Right ventricle myocardium superior (tissue), 1 donor: ENCODE data around the gene SLC1A2. TPM values are rescaled to one million over a fixed set of nuclear protein-coding genes. Genes with fewer than 3 reads are reported as not detected.

Experiments used
- ATAC-seq: fragments of 200-7000 bp; cut with Tn5 transposase; one replicate; pipeline ENCODE4 v1.9.1; 2020; ENCODE audit warnings: mild to moderate bottlenecking; ENCODE audit not compliant: poor library complexity
- DNase-seq: peaks from one replicate; pipeline ENCODE4 v3.0.0-alpha.2; 2020
- intact Hi-C: fragments of 100-400 bp; cut with DNase I; formaldehyde crosslinking; loops from one replicate; pipeline ENCODE4 v1.11.2; 2022
- total RNA-seq: library from RNA; stranded (reverse); fragmentation: NEBNext Ultra II Directional; extraction: Animal tissue kit (Norgen Biotek cat#: 25700); gene quantifications from one replicate; pipeline ENCODE4 v1.2.1, GENCODE V29; 2021
- donor health status: DM: no; HTN: yes; CAD: no; lungs with severe emphysema.

The SLC1A2 gene
- total RNA-seq, 1 donor from 2014 or later = 2.0 TPM

- intact Hi-C loops = no loop called here
- ATAC-seq = no peak
- no peak for DNase-seq
Measured at GRCh38 chr11:35338921-35339320, 80.4 kb downstream of the SLC1A2 start.

GRCh38 chr11:35337914-35338305 lies 81.4 kb downstream of the SLC1A2 start:
- ATAC-seq (no peak), DNase-seq (no peak)
- intact Hi-C loops = no loop called here

GRCh38 chr11:35337136-35337913 lies 82.0 kb downstream of the SLC1A2 start:
- no peak for ATAC-seq
- intact Hi-C loops = no loop called here
- no peak for DNase-seq

GRCh38 chr11:35336726-35337125 lies 82.6 kb downstream of the SLC1A2 start:
- DNase-seq = no peak
- intact Hi-C loops = no loop called here
- ATAC-seq = no peak

- intact Hi-C loops = no loop called here
- ATAC-seq (peak; percentile 52), DNase-seq (no peak)
Measured at GRCh38 chr11:35335226-35335625, 84.1 kb downstream of the SLC1A2 start.

- no peak for DNase-seq
- no peak for ATAC-seq
- intact Hi-C loops = no loop called here
Measured at GRCh38 chr11:35334385-35335090, 84.8 kb downstream of the SLC1A2 start.

GRCh38 chr11:35332524-35332923 lies 86.8 kb downstream of the SLC1A2 start:
- ATAC-seq = no peak
- intact Hi-C loops = no loop called here
- no peak for DNase-seq

GRCh38 chr11:35330931-35331330 lies 88.4 kb downstream of the SLC1A2 start:
- DNase-seq (no peak), ATAC-seq (peak; percentile 10)
- intact Hi-C loops = no loop called here

GRCh38 chr11:35330156-35330889 lies 89.0 kb downstream of the SLC1A2 start:
- ATAC-seq = no peak
- intact Hi-C loops = no loop called here
- no peak for DNase-seq

- no peak for ATAC-seq
- intact Hi-C loops = no loop called here
- DNase-seq = no peak
Measured at GRCh38 chr11:35327829-35328228, 91.5 kb downstream of the SLC1A2 start.

- ATAC-seq = no peak
- intact Hi-C loops = no loop called here
- no peak for DNase-seq
Measured at GRCh38 chr11:35326266-35326879, 93.0 kb downstream of the SLC1A2 start.

- intact Hi-C loops = no loop called here
- no peak for ATAC-seq
- DNase-seq = no peak
Measured at GRCh38 chr11:35324981-35325380, 94.4 kb downstream of the SLC1A2 start.

- ATAC-seq (no peak), DNase-seq (no peak)
- intact Hi-C loops = no loop called here
Measured at GRCh38 chr11:35324183-35324886, 95.0 kb downstream of the SLC1A2 start.

GRCh38 chr11:35323076-35323868 lies 96.1 kb downstream of the SLC1A2 start:
- ATAC-seq (no peak), DNase-seq (no peak)
- intact Hi-C loops = no loop called here

GRCh38 chr11:35322318-35322979 lies 96.9 kb downstream of the SLC1A2 start:
- no peak for ATAC-seq
- DNase-seq = no peak
- intact Hi-C loops = no loop called here

- no peak for DNase-seq
- ATAC-seq = peak; percentile 51
- intact Hi-C loops = no loop called here
Measured at GRCh38 chr11:35321532-35322317, 97.6 kb downstream of the SLC1A2 start.

GRCh38 chr11:35321111-35321510 lies 98.2 kb downstream of the SLC1A2 start:
- intact Hi-C loops = no loop called here
- ATAC-seq (no peak), DNase-seq (no peak)
